ENCODE results near the gene SMIM5.

DNA sequence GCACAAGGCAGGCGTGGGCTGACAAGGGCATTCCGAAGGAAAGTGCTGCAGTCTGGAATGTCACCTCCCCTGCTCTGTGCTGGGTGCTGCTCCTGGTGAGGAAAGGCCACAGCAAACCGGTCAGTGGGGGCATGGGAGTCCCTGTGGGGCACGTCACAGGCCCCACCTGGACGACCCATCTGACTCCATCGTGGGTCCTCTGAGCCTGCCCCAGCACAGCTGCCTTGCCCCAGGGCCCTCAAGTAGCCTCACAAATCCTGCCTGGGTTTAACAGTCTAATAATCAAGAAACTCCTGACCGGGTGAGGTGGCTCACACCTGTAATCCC, 48.4 kb upstream of the SMIM5 start:
- TF ChIP-seq CTCF (IDR thresholded peaks at IDR 0.05), result no peak
- no peak for TF ChIP-seq POLR2A (IDR thresholded peaks at IDR 0.05)
